Measurements from ENCODE around the gene SLC12A1. TPM values are rescaled to one million over a fixed set of nuclear protein-coding genes. Genes with fewer than 3 reads are reported as not detected.

SLC12A1 gene
- polyA plus RNA-seq, 1 of the 3 experiments (the other 2 are of a cell fraction): not detected

DNA sequence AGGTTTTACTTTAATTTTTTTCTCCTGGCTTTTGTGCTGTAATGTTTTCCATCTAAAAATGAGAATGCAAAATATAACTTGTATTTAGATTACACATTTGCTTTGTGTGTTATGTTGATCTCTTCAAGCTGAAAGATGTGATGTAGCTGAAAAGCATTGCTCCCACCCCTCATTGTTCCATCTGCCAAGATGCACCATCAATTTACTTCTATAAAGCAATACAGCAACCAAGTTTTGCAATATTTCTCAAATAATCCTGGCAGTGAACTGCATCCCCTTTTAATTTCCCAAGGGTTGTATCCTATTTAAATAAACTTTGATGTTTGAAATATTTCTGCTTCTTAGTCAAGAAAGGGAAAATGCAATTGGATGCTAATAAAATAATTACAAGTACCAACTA, 72.6 kb downstream of the SLC12A1 start:
- Histone ChIP-seq H2AFZ (ENCODE audit: low read depth) (no peak overlapping the region), H3K4me2 (no peak overlapping the region), H3K4me1 (ENCODE audit: control insufficient read depth in 1 of 2, insufficient read depth in 2 of 2, low read depth in 1 of 2, low read length in 1 of 2) (peaks cover 0 to 5% of the 10 kb centered on the region in 2 experiments; a peak in 2 of 4 replicates), H3K4me3 (ENCODE audit: low read depth in 2 of 2, low read length in 1 of 2) (no peak overlapping the region), H3K9me3 (no peaks in the 10 kb centered on the region), H3K9me2 (no peaks in the 10 kb centered on the region), H3K27ac (ENCODE audit: low read depth in 2 of 2, low read length in 1 of 2) (no peak overlapping the region), H3K9ac (no peak overlapping the region), H3K36me3 (replicated peaks in 1 of 2; ENCODE audit: control insufficient read depth in 1 of 2, insufficient read depth in 2 of 2, low read length in 1 of 2) (no peaks in the 10 kb centered on the region), H3K79me2 (ENCODE audit: insufficient read depth) (no peaks in the 10 kb centered on the region), H3F3A (replicated peaks; ENCODE audit: insufficient read depth) (no peaks in the 10 kb centered on the region), H4K20me1 (ENCODE audit: insufficient read depth) (no peaks in the 10 kb centered on the region), H3K27me3 (ENCODE audit: insufficient read depth) (no peaks in the 10 kb centered on the region)
- TF ChIP-seq EP300 (IDR thresholded peaks at IDR 0.05; ENCODE audit: borderline replicate concordance in 1 of 2, low read depth in 1 of 2, low read length in 1 of 2): no peak
- TF ChIP-seq JUND (IDR thresholded peaks at IDR 0.05): no peak
- TF ChIP-seq, protein P1, sequence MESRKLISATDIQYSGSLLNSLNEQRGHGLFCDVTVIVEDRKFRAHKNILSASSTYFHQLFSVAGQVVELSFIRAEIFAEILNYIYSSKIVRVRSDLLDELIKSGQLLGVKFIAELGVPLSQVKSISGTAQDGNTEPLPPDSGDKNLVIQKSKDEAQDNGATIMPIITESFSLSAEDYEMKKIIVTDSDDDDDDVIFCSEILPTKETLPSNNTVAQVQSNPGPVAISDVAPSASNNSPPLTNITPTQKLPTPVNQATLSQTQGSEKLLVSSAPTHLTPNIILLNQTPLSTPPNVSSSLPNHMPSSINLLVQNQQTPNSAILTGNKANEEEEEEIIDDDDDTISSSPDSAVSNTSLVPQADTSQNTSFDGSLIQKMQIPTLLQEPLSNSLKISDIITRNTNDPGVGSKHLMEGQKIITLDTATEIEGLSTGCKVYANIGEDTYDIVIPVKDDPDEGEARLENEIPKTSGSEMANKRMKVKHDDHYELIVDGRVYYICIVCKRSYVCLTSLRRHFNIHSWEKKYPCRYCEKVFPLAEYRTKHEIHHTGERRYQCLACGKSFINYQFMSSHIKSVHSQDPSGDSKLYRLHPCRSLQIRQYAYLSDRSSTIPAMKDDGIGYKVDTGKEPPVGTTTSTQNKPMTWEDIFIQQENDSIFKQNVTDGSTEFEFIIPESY (IDR thresholded peaks at IDR 0.05; ENCODE audit: borderline replicate concordance, low read depth): no peak
- no peak for TF ChIP-seq MEF2A (IDR thresholded peaks at IDR 0.05; ENCODE audit: borderline replicate concordance, low read depth)
- no peak for TF ChIP-seq CTCF (IDR thresholded peaks at IDR 0.05)
- no peak for TF ChIP-seq RXRA (IDR thresholded peaks at IDR 0.05; ENCODE audit: borderline replicate concordance, low read depth)
- TF ChIP-seq FOXJ3 (CRISPR knock-in tag; IDR thresholded peaks at IDR 0.05): no peak
- TF ChIP-seq GABPA (IDR thresholded peaks at IDR 0.05; ENCODE audit: low read depth): no peak
- no peak for TF ChIP-seq TCF12 (IDR thresholded peaks at IDR 0.05)
- TF ChIP-seq NRF1 (IDR thresholded peaks at IDR 0.05; ENCODE audit: low read depth, low read length): no peak
- TF ChIP-seq NFIC (IDR thresholded peaks at IDR 0.05; ENCODE audit: borderline replicate concordance): no peak
- TF ChIP-seq FOXM1 (IDR thresholded peaks at IDR 0.05; ENCODE audit: low read depth): no peak
- TF ChIP-seq MXI1 (IDR thresholded peaks at IDR 0.05; ENCODE audit: low read depth, low read length): no peak
- CTCF ChIA-PET: interaction anchor here (1.4 to 1.5 kb wide), 2 partner anchors 28 to 291 kb away, joined by 4 to 5 read pairs; no protein-coding TSS in a partner anchor
- no peak for DNase-seq
- POLR2A ChIA-PET: no interaction called here

DNA sequence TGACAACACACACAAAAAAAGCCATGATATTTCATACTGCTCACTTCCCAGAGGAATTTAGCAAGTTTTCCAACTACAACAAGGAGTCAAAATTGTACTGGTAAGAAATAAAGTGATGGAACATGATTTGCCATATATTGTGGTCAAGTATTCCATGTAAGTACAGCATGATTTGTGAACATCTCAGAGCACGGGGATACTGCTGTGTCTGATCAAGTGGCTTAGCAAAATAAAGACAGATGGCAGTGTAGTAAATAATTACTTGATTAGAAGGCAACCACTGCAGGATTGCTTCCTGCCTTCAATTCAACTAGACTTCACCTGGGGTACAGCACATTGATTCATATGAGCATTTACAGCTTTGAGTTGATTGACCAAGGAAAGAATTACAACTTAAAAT, 73.5 kb downstream of the SLC12A1 start:
- no peaks in the 10 kb centered on the region for H4K20me1 ChIP-seq (ENCODE audit: insufficient read depth)
- H3K4me2 ChIP-seq: no peak overlapping the region
- no peaks in the 10 kb centered on the region for H3K9me3 ChIP-seq
- peaks cover 0 to 5% of the 10 kb centered on the region in 2 experiments; a peak in 2 of 4 replicates for H3K4me1 ChIP-seq (ENCODE audit: control insufficient read depth in 1 of 2, insufficient read depth in 2 of 2, low read depth in 1 of 2, low read length in 1 of 2)
- WGBS (ENCODE audit: low lambda C conversion rate): 0% methylated on average over 1 of the region's 1 CpG
- DNase-seq: no peak
- H3F3A ChIP-seq (replicated peaks; ENCODE audit: insufficient read depth): no peaks in the 10 kb centered on the region
- H3K9ac ChIP-seq: no peak overlapping the region
- no peaks in the 10 kb centered on the region for H3K9me2 ChIP-seq
- H3K27ac ChIP-seq (ENCODE audit: low read depth in 2 of 2, low read length in 1 of 2): no peak overlapping the region
- H2AFZ ChIP-seq (ENCODE audit: low read depth): no peak overlapping the region
- POLR2A ChIA-PET: no interaction called here
- H3K4me3 ChIP-seq (ENCODE audit: low read depth in 2 of 2, low read length in 1 of 2): no peak overlapping the region
- no peaks in the 10 kb centered on the region for H3K27me3 ChIP-seq (ENCODE audit: insufficient read depth)
- H3K79me2 ChIP-seq (ENCODE audit: insufficient read depth): no peaks in the 10 kb centered on the region
- CTCF ChIA-PET: interaction anchor here (1.5 kb wide), 1 partner anchor 29 kb away, joined by 5 read pairs; no protein-coding TSS in a partner anchor
- no peaks in the 10 kb centered on the region for H3K36me3 ChIP-seq (replicated peaks in 1 of 2; ENCODE audit: control insufficient read depth in 1 of 2, insufficient read depth in 2 of 2, low read length in 1 of 2)
- TF ChIP-seq MEF2A (IDR thresholded peaks at IDR 0.05; ENCODE audit: borderline replicate concordance, low read depth) (no peak), MXI1 (IDR thresholded peaks at IDR 0.05; ENCODE audit: low read depth, low read length) (no peak), SIN3A (IDR thresholded peaks at IDR 0.05; ENCODE audit: borderline replicate concordance, low read depth, low read length) (no peak), CTCF (IDR thresholded peaks at IDR 0.05) (no peak), GABPA (IDR thresholded peaks at IDR 0.05; ENCODE audit: low read depth) (no peak), CHD2 (IDR thresholded peaks at IDR 0.05; ENCODE audit: low read length, partially characterized antibody) (no peak)
- TF ChIP-seq, protein P2, sequence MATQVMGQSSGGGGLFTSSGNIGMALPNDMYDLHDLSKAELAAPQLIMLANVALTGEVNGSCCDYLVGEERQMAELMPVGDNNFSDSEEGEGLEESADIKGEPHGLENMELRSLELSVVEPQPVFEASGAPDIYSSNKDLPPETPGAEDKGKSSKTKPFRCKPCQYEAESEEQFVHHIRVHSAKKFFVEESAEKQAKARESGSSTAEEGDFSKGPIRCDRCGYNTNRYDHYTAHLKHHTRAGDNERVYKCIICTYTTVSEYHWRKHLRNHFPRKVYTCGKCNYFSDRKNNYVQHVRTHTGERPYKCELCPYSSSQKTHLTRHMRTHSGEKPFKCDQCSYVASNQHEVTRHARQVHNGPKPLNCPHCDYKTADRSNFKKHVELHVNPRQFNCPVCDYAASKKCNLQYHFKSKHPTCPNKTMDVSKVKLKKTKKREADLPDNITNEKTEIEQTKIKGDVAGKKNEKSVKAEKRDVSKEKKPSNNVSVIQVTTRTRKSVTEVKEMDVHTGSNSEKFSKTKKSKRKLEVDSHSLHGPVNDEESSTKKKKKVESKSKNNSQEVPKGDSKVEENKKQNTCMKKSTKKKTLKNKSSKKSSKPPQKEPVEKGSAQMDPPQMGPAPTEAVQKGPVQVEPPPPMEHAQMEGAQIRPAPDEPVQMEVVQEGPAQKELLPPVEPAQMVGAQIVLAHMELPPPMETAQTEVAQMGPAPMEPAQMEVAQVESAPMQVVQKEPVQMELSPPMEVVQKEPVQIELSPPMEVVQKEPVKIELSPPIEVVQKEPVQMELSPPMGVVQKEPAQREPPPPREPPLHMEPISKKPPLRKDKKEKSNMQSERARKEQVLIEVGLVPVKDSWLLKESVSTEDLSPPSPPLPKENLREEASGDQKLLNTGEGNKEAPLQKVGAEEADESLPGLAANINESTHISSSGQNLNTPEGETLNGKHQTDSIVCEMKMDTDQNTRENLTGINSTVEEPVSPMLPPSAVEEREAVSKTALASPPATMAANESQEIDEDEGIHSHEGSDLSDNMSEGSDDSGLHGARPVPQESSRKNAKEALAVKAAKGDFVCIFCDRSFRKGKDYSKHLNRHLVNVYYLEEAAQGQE (IDR thresholded peaks at IDR 0.05; ENCODE audit: low read depth, low read length): no peak
- TF ChIP-seq, protein P3, sequence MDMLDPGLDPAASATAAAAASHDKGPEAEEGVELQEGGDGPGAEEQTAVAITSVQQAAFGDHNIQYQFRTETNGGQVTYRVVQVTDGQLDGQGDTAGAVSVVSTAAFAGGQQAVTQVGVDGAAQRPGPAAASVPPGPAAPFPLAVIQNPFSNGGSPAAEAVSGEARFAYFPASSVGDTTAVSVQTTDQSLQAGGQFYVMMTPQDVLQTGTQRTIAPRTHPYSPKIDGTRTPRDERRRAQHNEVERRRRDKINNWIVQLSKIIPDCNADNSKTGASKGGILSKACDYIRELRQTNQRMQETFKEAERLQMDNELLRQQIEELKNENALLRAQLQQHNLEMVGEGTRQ (IDR thresholded peaks at IDR 0.05; ENCODE audit: borderline replicate concordance, low read depth, low read length): no peak
